CD4-positive, alpha-beta T cell treated with Interleukin-17A for 4 hours (primary cell): ENCODE measurements around the gene ITGA7.
A peak's percentile ranks its signal among the peaks of the same experiment; 100 is the strongest.

Source experiments
- DNase-seq: peaks from one replicate; pipeline ENCODE4 v3.0.0-alpha.2; 2020; ENCODE audit warnings: mixed read lengths

The ITGA7 gene

GRCh38 chr12:55637467-55637866, 70.2 kb downstream of the ITGA7 start:
- DNase-seq: peak; percentile 44

- DNase-seq: no peak
Measured at GRCh38 chr12:55636853-55637252, 70.9 kb downstream of the ITGA7 start, which contains the start of gene OR10P1. TSS of gene OR10P1 (plus strand) at chr12:55636892. CDS start at chr12:55636892, 0 bp downstream.

GRCh38 chr12:55636116-55636655, 71.5 kb downstream of the ITGA7 start:
- DNase-seq: no peak
